Cardiac muscle cell (in vitro differentiated cells and primary cell): ENCODE data around the gene HNRNPF. TPM values are rescaled to one million over a fixed set of nuclear protein-coding genes. Genes with fewer than 3 reads are reported as not detected.
A peak's percentile ranks its signal among the peaks of the same experiment; 100 is the strongest.

Experiments used
- DNase-seq, 2 donors: peaks; one replicate each; pipeline versions ENCODE4 v3.0.0 to v3.0.0-alpha.2; 2010 to 2017; ENCODE audit warnings: low read depth in 1 of 2, low spot score in 1 of 2
- H3K27ac ChIP-seq: fragments of 200-600 bp; sonication (generic); 2 replicates; pipeline ENCODE4 v1.5.1; 2016
- H3K27me3 ChIP-seq: fragments of 200-600 bp; sonication (generic); 2 replicates; pipeline ENCODE4 v1.6.0; 2016; ENCODE audit warnings: control low read depth
- H3K36me3 ChIP-seq: fragments of 200-600 bp; sonication (generic); 2 replicates; pipeline ENCODE4 v1.5.1; 2016; ENCODE audit warnings: control low read depth
- H3K4me1 ChIP-seq: fragments of 200-600 bp; sonication (generic); 2 replicates; pipeline ENCODE4 v1.8.1; 2017; ENCODE audit warnings: low read depth, mild to moderate bottlenecking, mixed run types
- H3K4me3 ChIP-seq: fragments of 200-600 bp; sonication (generic); 2 replicates; pipeline ENCODE4 v1.5.1; 2016; ENCODE audit warnings: mild to moderate bottlenecking
- H3K9me3 ChIP-seq: fragments of 200-600 bp; sonication (generic); 2 replicates; pipeline ENCODE4 v1.5.1; 2017; ENCODE audit warnings: low read depth, mild to moderate bottlenecking, control low read depth
- polyA plus RNA-seq: library from polyadenylated mRNA; unstranded; fragments of >200 nt; fragmentation: Nextera tagmentation; extraction: Ambion mirVana; gene quantifications from 2 replicates; pipeline ENCODE4 v1.2.1, GENCODE V29; 2016
- total RNA-seq: library from RNA; depleted of rRNA; stranded (reverse); fragments of >200 nt; gene quantifications from 2 replicates; pipeline ENCODE4 v1.2.3, GENCODE V29; 2016
- TF ChIP-seq, protein P1 (sequence below): IDR thresholded peaks from 2 replicates; pipeline ENCODE4 v1.5.1; 2012; ENCODE audit warnings: low read depth, mild to moderate bottlenecking, low read length

Gene HNRNPF
- total and polyA plus RNA-seq, 2 experiments from 2014 or later: 111 to 180 TPM

DNA sequence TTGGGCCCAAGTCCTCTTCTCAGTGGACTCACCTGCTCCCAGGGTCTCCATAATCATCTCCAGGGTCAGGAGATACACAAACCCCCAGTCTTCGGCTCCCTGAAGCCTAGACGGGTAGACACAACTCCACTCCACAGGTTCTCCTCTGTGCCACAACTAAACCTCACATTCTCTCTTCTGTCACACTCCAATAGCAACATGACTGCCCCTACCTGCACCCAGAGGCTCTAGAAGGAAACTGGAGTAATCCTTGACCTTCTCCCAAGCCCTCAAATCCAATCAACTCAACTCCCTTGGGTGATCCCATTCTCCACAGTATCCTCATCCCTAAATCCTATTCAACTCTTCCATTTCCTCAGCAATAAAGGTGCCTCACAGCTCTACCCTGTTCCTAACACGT is 16.2 kb downstream of the HNRNPF start:
- no peak for DNase-seq
- Histone ChIP-seq H3K36me3 (peaks cover 50% of the 10 kb centered on the region), H3K27ac (peak overlapping the region; percentile 13), H3K27me3 (no peaks in the 10 kb centered on the region), H3K9me3 (no peaks in the 10 kb centered on the region), H3K4me3 (no peak overlapping the region), H3K4me1 (peaks cover 12% of the 10 kb centered on the region)
- TF ChIP-seq, protein P1, sequence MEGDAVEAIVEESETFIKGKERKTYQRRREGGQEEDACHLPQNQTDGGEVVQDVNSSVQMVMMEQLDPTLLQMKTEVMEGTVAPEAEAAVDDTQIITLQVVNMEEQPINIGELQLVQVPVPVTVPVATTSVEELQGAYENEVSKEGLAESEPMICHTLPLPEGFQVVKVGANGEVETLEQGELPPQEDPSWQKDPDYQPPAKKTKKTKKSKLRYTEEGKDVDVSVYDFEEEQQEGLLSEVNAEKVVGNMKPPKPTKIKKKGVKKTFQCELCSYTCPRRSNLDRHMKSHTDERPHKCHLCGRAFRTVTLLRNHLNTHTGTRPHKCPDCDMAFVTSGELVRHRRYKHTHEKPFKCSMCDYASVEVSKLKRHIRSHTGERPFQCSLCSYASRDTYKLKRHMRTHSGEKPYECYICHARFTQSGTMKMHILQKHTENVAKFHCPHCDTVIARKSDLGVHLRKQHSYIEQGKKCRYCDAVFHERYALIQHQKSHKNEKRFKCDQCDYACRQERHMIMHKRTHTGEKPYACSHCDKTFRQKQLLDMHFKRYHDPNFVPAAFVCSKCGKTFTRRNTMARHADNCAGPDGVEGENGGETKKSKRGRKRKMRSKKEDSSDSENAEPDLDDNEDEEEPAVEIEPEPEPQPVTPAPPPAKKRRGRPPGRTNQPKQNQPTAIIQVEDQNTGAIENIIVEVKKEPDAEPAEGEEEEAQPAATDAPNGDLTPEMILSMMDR: no peak

DNA sequence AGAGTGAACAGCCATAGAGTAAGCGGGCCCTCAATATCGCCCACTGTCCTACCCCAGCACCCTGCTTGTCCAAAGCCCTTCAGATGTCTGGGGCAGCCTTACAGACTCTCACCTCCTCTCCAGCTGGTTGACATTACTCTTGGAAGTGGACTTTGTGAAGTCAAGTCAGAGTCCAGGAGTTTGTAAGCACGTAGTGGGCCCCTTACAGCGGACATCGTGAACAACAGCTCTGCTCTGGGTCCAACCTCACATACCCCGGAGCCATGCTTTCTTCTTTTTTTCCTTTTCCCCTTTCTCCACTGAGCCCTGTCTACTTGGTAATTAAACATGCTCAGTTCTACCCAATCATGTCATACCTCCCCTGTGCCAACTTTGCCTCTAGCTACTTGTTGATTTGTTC is 17.5 kb downstream of the HNRNPF start:
- Histone ChIP-seq H3K36me3 (peaks cover 63% of the 10 kb centered on the region), H3K4me1 (peaks cover 9% of the 10 kb centered on the region), H3K27ac (peak overlapping the region; percentile 56), H3K9me3 (no peaks in the 10 kb centered on the region), H3K4me3 (no peak overlapping the region), H3K27me3 (no peaks in the 10 kb centered on the region)
- TF ChIP-seq, protein P1: no peak
- no peak for DNase-seq

DNA sequence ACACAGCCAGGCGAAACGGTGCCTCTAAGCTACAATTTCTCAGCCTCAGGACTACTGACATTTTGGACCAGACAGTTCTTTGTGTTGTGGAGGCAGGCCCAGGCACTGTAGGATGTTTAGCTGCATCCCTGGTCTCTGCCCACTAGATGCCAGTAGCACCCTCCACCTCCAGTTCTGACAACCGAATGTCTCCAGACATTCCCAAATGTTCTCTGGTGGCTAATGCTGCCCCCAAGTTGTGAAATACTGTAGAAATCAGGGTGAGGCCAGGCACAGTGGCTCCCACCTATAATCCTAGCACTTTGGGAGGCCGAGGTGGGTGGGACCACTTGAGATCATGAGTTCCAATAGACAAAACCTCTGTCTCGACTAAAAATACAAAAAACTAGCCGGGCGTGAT is 18.2 kb downstream of the HNRNPF start:
- H3K27ac ChIP-seq: peak overlapping the region; percentile 62

DNA sequence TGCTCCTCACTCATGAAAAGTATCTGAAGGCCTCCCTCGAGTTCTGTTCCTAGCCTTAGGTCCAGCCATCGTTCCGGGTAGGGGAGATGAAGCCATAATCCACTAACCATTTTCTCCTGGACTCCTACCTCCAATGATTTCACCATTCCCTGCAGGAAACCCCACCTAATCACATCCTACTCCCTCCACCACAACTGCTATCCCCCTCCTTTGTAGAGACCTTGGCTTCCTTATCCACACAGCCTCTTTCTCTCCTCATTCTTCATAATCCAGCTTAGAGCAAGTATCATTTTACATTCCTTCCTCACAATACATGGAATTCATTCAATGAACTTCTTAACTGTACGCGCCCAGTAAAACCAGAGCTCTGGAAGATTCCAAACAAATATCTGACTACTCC is 18.7 kb downstream of the HNRNPF start:
- Histone ChIP-seq H3K4me1 (peaks cover 4% of the 10 kb centered on the region), H3K36me3 (peaks cover 71% of the 10 kb centered on the region), H3K27me3 (no peaks in the 10 kb centered on the region), H3K4me3 (no peak overlapping the region), H3K9me3 (no peaks in the 10 kb centered on the region), H3K27ac (peak overlapping the region; percentile 62)
- no peak for DNase-seq
- TF ChIP-seq, protein P1: no peak

More for the DNA sequence above, 18.2 kb downstream of the HNRNPF start:
- Histone ChIP-seq H3K4me3 (no peak overlapping the region), H3K9me3 (no peaks in the 10 kb centered on the region), H3K36me3 (peaks cover 70% of the 10 kb centered on the region), H3K27me3 (no peaks in the 10 kb centered on the region), H3K4me1 (peaks cover 9% of the 10 kb centered on the region)
- TF ChIP-seq, protein P1: peak; percentile 64
- peak; percentile 40 to 61 for DNase-seq

DNA sequence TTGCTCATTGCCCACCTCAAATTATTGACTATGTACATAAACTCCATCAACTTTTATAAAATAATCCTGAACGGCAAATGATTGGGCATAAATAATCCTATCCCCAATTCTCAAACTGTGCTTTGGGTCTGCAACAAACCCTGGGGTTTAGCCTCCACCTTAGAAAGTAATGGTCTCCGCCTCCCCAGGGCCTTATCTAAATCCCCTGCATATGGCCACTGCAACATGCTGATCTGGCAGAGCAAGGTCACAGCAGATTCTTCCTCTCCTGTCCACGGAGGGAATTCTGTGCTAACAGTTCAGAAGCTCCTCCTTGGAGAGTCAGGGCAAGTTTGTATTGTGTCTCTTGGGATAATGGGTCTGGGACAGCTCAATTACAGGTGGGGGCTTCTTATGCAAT is 19.1 kb downstream of the HNRNPF start:
- TF ChIP-seq, protein P1: no peak
- Histone ChIP-seq H3K4me1 (no peaks in the 10 kb centered on the region), H3K9me3 (no peaks in the 10 kb centered on the region), H3K36me3 (peaks cover 71% of the 10 kb centered on the region), H3K4me3 (no peak overlapping the region), H3K27me3 (no peaks in the 10 kb centered on the region), H3K27ac (peak overlapping the region; percentile 62)
- no peak for DNase-seq

DNA sequence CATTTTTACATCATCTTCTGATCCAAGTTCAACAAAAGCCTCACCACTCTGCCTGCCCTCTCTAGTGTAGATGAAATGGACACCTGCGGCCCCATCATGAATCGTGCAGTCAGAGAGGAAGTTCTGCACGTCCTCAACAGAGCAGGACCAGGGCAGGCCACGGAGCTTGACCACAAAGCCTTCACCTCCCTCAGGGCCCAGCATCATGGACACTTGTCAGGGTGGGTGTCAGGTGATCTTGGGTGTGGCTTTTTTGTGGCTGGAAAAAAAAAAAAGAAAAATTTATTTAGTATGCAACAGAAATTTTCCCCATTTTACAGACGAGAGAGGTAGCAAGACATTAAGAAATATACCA is 21.3 kb downstream of the HNRNPF start:
- peaks cover 56% of the 10 kb centered on the region for H3K36me3 ChIP-seq
- TF ChIP-seq, protein P1: no peak

More for the DNA sequence above, 21.3 kb downstream of the HNRNPF start:
- no peaks in the 10 kb centered on the region for H3K4me1 ChIP-seq
- no peaks in the 10 kb centered on the region for H3K27me3 ChIP-seq
- no peaks in the 10 kb centered on the region for H3K9me3 ChIP-seq
- H3K4me3 ChIP-seq: no peak overlapping the region
- no peak for DNase-seq
- no peak overlapping the region for H3K27ac ChIP-seq
